CD4-positive, alpha-beta T cell treated with Interleukin-10 for 1 hour (primary cell): ENCODE results near the gene CEMIP.

Experiments
- DNase-seq: peaks from one replicate; pipeline ENCODE4 v3.0.0-alpha.2; 2020

CEMIP gene

GRCh38 chr15:80778964-80779657 lies at the start of gene CEMIP:
Gene CEMIP, plus strand, starts transcription at chr15:80779370. Its CDS starts 94,510 bp downstream, at chr15:80873880.
- DNase-seq = peak; percentile 19

GRCh38 chr15:80730387-80730786 lies 48.8 kb upstream of the CEMIP start:
- no peak for DNase-seq

- no peak for DNase-seq
These were observed 48.2 kb upstream of the CEMIP start for GRCh38 chr15:80730926-80731325.

- DNase-seq = no peak
These were observed 47.0 kb upstream of the CEMIP start for GRCh38 chr15:80732167-80732566.

- no peak for DNase-seq
These were observed 46.4 kb upstream of the CEMIP start for GRCh38 chr15:80732818-80733217.

GRCh38 chr15:80733460-80733859 lies 45.7 kb upstream of the CEMIP start:
- no peak for DNase-seq

GRCh38 chr15:80735344-80735743 lies 43.8 kb upstream of the CEMIP start:
- no peak for DNase-seq

GRCh38 chr15:80736560-80736959 lies 42.6 kb upstream of the CEMIP start:
- DNase-seq = no peak

GRCh38 chr15:80739919-80740318 lies 39.3 kb upstream of the CEMIP start:
- no peak for DNase-seq

GRCh38 chr15:80742081-80742480 lies 37.1 kb upstream of the CEMIP start:
- DNase-seq = no peak

GRCh38 chr15:80743189-80743833 lies 35.9 kb upstream of the CEMIP start:
- DNase-seq = no peak

GRCh38 chr15:80744415-80744814 lies 34.8 kb upstream of the CEMIP start:
- DNase-seq = no peak

- DNase-seq = no peak
These were observed 34.3 kb upstream of the CEMIP start for GRCh38 chr15:80744826-80745225.

GRCh38 chr15:80745888-80746287 lies 33.3 kb upstream of the CEMIP start:
- DNase-seq = no peak

- no peak for DNase-seq
These were observed 31.7 kb upstream of the CEMIP start for GRCh38 chr15:80747317-80748053.

GRCh38 chr15:80749589-80749988 lies 29.6 kb upstream of the CEMIP start:
- no peak for DNase-seq

- no peak for DNase-seq
These were observed 28.6 kb upstream of the CEMIP start for GRCh38 chr15:80750575-80750974.

GRCh38 chr15:80752204-80752603 lies 27.0 kb upstream of the CEMIP start:
- DNase-seq = no peak

GRCh38 chr15:80753161-80753560 lies 26.0 kb upstream of the CEMIP start:
- no peak for DNase-seq

GRCh38 chr15:80754014-80754413 lies 25.2 kb upstream of the CEMIP start:
- DNase-seq = no peak

GRCh38 chr15:80755885-80756284 lies 23.3 kb upstream of the CEMIP start:
- peak; percentile 13 for DNase-seq

- no peak for DNase-seq
These were observed 20.9 kb upstream of the CEMIP start for GRCh38 chr15:80758130-80758745.

GRCh38 chr15:80760960-80761359 lies 18.2 kb upstream of the CEMIP start:
- no peak for DNase-seq

GRCh38 chr15:80761754-80762153 lies 17.4 kb upstream of the CEMIP start:
- DNase-seq = no peak
